Inferior parietal cortex (tissue), 1 donor: ENCODE measurements around the gene STING1.
"Not testable (repeated sequence)": the region's sequence is repeated elsewhere in the genome, so short reads cannot be mapped to it uniquely, and the experiment has no call there.

Experiments used
- DNase-seq: peaks from one replicate; pipeline ENCODE4 v3.0.0-alpha.2; 2016; ENCODE audit errors: extremely low spot score

STING1 gene

DNA sequence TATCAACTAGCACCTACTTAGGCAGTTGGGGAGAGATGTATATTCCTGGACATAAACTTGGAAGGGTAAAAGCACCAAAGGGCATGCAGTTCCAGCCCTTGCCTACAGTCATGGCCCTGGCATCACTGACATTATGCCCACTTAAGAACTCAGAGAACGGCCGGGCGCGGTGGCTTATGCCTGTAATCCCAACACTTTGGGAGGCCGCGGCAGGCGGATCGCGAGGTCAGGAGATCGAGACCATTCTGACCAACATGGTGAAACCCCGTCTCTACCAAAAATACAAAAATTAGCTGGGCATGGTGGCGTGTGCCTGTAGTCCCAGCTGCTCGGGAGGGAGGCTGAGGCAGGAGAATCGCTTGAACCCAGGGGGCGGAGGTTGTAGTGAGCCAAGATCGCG lies 42.1 kb downstream of the STING1 start:
- not testable (repeated sequence) for DNase-seq

DNA sequence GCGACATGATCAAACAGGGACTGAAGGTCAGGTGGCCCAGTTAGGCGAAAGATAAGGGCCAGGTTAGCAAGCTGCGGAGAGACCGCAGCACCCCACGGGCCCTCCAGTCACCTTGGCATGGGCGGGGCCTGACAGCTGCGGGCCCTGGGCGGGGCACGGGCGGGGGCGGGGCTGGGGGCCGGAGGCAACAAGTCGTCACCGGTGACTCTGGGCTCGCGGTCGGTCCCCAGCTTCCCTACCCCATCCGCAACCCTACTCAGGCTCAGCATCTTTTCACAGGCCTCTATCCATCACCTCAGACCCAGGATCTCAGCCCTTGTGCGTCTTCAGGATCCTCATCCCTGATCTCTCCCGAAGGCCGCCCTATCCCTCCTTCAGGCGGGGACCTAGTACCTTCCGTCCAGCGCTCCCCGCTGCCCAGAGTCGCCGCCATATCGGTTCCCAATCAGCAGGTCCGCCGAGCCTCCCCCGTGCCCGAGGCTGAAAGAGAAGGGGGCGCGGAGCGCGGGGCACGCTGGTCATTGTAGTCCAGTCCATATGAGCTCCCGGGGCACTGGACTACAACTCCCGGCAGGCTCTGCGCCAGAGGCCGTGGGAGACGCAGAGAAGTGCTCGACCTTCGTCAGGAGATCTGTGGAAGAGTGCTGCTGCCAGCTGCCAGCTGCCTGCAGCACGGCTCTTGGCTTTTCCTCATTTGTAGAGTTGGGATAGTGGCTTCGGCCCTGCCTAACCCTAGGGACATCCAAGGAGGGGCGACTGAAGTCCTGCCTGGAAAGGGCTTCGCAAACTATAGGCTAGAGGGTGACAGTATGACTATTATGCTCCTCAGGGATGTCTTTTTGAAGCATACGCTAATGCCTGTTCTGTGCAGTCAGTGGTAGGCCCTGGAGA lies 43.3 kb downstream of the STING1 start, which contains the start of gene DNAJC18:
Gene DNAJC18, minus strand, starts transcription at position 513 of the 891 bp plus-strand sequence. Its CDS starts 80 bp downstream, at position 433.
- peak; percentile 97 for DNase-seq

DNA sequence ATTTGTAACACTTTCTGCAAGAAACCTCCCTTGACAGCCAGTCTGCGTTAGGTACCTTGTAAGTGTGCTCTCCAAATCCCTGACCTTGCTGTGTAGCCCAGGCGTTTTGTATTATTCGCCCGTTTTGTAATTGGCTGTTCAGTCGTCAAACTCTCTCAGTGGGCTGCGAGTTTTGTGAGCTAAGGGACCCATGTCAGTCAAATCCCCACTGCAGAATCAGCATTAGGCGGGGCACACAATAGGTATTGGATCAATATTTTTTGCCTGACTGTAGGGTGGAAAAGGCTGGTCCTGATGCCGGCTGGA lies 43.9 kb downstream of the STING1 start:
- no peak for DNase-seq

DNA sequence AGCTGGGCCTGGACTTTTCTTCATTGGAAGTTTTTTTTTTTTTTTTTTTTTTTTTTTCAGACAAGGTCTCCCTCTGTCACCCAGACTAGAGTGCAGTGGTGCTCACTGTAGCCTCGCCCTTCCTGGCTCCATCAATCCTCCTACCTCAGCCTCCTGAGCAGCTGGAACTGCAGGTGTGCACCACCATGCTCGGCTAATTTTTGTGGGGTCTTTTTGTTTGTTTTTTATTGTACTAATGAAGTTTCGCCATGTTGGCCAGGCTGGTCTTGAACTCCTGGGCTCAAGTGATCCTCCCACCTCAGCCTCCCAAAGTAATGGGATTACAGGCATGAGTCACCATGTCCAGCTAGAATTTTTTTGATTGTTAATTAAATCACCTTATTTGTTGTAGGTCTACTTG lies 46.9 kb downstream of the STING1 start:
- DNase-seq: no peak

DNA sequence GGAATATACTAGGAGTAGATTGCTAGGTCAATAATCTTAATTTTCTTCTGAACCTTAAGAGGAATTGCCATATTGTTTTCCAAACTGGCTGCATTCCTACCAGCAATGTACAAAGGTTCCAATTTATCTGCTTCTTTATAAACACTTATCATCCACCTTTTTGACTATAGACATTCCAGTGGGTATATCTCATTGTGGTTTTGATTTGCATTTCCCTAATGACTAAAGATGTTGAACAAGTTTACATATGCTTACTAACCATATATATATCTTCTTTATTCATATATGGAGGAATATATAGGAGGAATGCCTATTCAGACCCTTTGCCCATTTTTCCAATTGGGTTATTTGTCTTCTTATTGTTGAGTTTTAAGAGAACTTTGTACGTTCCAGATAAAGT lies 50.9 kb downstream of the STING1 start:
- DNase-seq: no peak

DNA sequence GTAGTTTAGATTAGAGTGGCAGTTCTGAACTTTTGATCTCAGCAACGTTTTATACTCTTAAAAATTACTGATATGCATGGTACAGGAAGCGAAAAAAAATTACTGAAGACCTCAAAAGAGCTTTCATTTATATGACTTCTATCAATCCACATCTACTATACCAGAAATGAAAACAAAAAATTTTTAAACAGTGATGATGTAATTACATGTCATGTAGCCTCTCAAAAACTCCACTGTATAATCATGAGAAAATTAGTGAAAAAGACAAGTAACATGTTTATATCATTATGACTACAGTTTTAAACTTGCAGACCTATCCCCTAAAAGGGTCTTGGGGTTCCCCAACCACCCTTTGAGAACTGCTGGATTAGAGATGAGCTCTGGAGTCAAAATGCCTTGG lies 52.5 kb downstream of the STING1 start:
- DNase-seq: no peak

DNA sequence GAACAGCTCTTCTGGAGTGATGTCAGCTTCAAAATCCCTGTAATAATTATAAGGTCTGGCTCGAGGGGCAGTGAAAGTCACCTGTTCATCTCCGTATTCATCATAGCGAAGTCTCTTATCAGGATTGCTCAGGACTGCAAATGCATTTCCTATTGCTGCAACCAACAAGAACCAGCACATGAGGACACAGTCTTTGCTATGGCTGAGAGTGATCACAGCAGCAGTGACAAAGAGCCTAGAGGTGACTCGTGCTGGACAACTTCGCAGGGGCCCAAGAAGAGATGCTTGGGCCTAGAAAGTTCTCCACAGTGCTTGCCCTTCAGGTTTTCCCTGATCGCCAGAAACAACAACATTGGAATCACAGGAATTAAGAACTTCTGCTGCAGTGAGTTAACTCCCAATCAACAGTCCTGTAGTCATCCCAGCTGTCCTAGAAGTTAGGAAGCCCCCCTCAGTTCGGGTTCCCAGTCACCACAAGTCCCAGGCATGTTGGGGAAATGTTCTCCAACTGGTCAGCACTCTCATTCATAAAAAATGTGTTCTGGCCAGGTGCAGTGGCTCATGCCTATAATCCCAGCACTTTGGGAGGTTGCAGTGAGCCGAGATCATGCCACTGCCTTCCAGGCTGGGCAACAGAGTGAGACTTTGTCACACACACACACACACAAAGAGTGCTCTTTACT lies 56.2 kb downstream of the STING1 start:
- DNase-seq: no peak
